HepG2 (cell line): Measurements from ENCODE around the gene PHLDB1. TPM values are rescaled to one million over a fixed set of nuclear protein-coding genes. Genes with fewer than 3 reads are reported as not detected.

Experiments
- AKNA ChIP-seq: sonication (generic); formaldehyde crosslinking; IDR thresholded peaks from 2 replicates; pipeline ENCODE4 v1.4.0; 2020; ENCODE audit warnings: missing genetic modification reagents, borderline replicate concordance
- ATM ChIP-seq: fragments of 450-650 bp; IDR thresholded peaks from 2 replicates; pipeline ENCODE4 v1.7.1; 2017; ENCODE audit warnings: mild to moderate bottlenecking, borderline replicate concordance
- CENPX ChIP-seq: sonication (generic); formaldehyde crosslinking; IDR thresholded peaks from 2 replicates; pipeline ENCODE4 v1.9.0; 2021; ENCODE audit warnings: mild to moderate bottlenecking, missing genetic modification reagents, moderate library complexity
- FOXP4 ChIP-seq: sonication (generic); formaldehyde crosslinking; IDR thresholded peaks from 2 replicates; pipeline ENCODE4 v1.4.0; 2020; ENCODE audit warnings: missing genetic modification reagents
- KDM1A ChIP-seq: IDR thresholded peaks from 2 replicates; pipeline ENCODE4 v1.6.1; 2016; ENCODE audit warnings: missing compliant biosample characterization
- MEF2D ChIP-seq: sonication (generic); formaldehyde crosslinking; IDR thresholded peaks from 2 replicates; pipeline ENCODE4 v1.5.1; 2020; ENCODE audit warnings: mild to moderate bottlenecking, missing genetic modification reagents
- MTA1 ChIP-seq: sonication (generic); formaldehyde crosslinking; IDR thresholded peaks from 2 replicates; pipeline ENCODE4 v1.4.0; 2020; ENCODE audit warnings: missing genetic modification reagents, mild to moderate bottlenecking, borderline replicate concordance
- MTERF4 ChIP-seq: sonication (generic); formaldehyde crosslinking; IDR thresholded peaks from 2 replicates; pipeline ENCODE4 v1.8.0; 2023; ENCODE audit warnings: mild to moderate bottlenecking, missing genetic modification reagents
- MXI1 ChIP-seq: IDR thresholded peaks from 3 replicates; pipeline ENCODE4 v1.6.1; 2012; ENCODE audit warnings: low read depth, low read length, inconsistent platforms, borderline replicate concordance
- NFKB2 ChIP-seq: sonication (generic); formaldehyde crosslinking; IDR thresholded peaks from 2 replicates; pipeline ENCODE4 v1.4.0; 2020; ENCODE audit warnings: missing genetic modification reagents, borderline replicate concordance
- PITX1 ChIP-seq: sonication (generic); formaldehyde crosslinking; IDR thresholded peaks from 2 replicates; pipeline ENCODE4 v1.5.1; 2020; ENCODE audit warnings: mild to moderate bottlenecking, missing genetic modification reagents
- ZBTB3 ChIP-seq: sonication (generic); formaldehyde crosslinking; IDR thresholded peaks from 2 replicates; pipeline ENCODE4 v1.4.0; 2020; ENCODE audit warnings: low read depth, mild to moderate bottlenecking, moderate library complexity, missing genetic modification reagents, borderline replicate concordance
- ZMAT5 ChIP-seq: sonication (generic); formaldehyde crosslinking; IDR thresholded peaks from 2 replicates; pipeline ENCODE4 v1.5.0; 2020; ENCODE audit warnings: mild to moderate bottlenecking, low read depth, missing genetic modification reagents, borderline replicate concordance
- ZNF460 ChIP-seq: sonication (generic); formaldehyde crosslinking; IDR thresholded peaks from 2 replicates; pipeline ENCODE4 v1.5.1; 2020; ENCODE audit warnings: missing genetic modification reagents, mild to moderate bottlenecking, borderline replicate concordance
- ZNF512 ChIP-seq: sonication (generic); formaldehyde crosslinking; IDR thresholded peaks from 2 replicates; pipeline ENCODE4 v1.4.0; 2020; ENCODE audit warnings: mild to moderate bottlenecking, missing genetic modification reagents
- ZNF549 ChIP-seq: sonication (generic); formaldehyde crosslinking; IDR thresholded peaks from 2 replicates; pipeline ENCODE4 v1.5.0; 2020; ENCODE audit warnings: missing genetic modification reagents
- ZNF557 ChIP-seq: sonication (generic); formaldehyde crosslinking; IDR thresholded peaks from 2 replicates; pipeline ENCODE4 v1.4.0; 2020; ENCODE audit warnings: missing genetic modification reagents
- ZNF644 ChIP-seq: IDR thresholded peaks from 2 replicates; pipeline ENCODE4 v1.6.1; 2016; ENCODE audit warnings: low read depth
- polyA plus RNA-seq, 8 experiments: library from polyadenylated mRNA; depleted of rRNA in 3 of 8; stranded (reverse) in 7 of 8; unstranded in 1 of 8; fragments of >200 nt; fragmentation: Illumina TruSeq in 4 of 8; extraction: Trizol in 4 of 8; gene quantifications; 2 replicates each; pipeline versions ENCODE4 v1.2.1 to v1.2.3, GENCODE V29; 2011 to 2016; ENCODE audit warnings: low read depth in 4 of 8, missing spikeins in 1 of 8, mixed read lengths in 1 of 8; ENCODE audit not compliant: insufficient read depth in 1 of 8
- total RNA-seq, 5 experiments: library from RNA; depleted of rRNA; stranded (reverse); fragments of >200 nt; fragmentation: Illumina TruSeq; extraction: Trizol; gene quantifications; 2 replicates each; pipeline ENCODE4 v1.2.3, GENCODE V29; 2016; ENCODE audit warnings: low read depth in 1 of 5

Gene PHLDB1
- total and polyA plus RNA-seq, 2 of the 13 experiments (the other 11 are each of a cell fraction or from before 2014, with no cell fraction given), result 13.8 to 14.2 TPM

- TF ChIP-seq AKNA (no peak), ZBTB3 (CRISPR knock-in tag) (no peak), MTA1 (peak; percentile 17; the same call in 1 of the 2 replicates), PITX1 (CRISPR knock-in tag) (0 out of 2 replicates have a peak, but pooled peaks have one; percentile 29), ZMAT5 (no peak), ATM (no peak), ZNF512 (0 out of 2 replicates have a peak, but pooled peaks have one; percentile 51), NFKB2 (CRISPR knock-in tag) (peak; percentile 64; the same call in 1 of the 2 replicates), KDM1A (CRISPR knock-in tag) (no peak), ZNF644 (no peak), ZNF460 (CRISPR knock-in tag) (no peak), ZNF557 (CRISPR knock-in tag) (no peak), MTERF4 (no peak), MEF2D (no peak), ZNF549 (CRISPR knock-in tag) (no peak), MXI1 (no peak; the same call in 2 of the 3 replicates), FOXP4 (CRISPR knock-in tag) (no peak), CENPX (CRISPR knock-in tag) (no peak)
Measured at GRCh38 chr11:118572061-118572980, 35.1 kb upstream of the PHLDB1 start, which contains the start of gene ARCN1 (continued).
